ENCODE measurements around the gene TRIM24.

DNA sequence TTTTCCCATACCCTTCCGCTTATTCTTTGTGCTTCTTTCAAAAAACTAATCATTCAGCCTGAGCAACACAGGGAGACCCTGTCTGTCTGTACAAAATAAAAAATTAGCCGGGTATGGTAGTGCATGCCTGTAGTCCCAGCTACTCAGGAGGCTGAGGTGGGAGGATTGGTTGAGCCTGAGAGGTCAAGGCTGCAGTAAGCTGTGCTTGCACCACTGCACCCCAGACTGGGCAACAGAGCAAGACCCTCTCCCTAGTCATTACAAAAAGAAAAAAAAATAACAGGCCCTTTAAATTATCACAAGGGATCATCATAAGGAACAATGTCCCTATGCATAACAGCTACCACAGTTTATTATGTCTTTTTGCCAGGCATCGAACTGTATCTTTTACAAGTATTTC, 119.6 kb downstream of the TRIM24 start:
- TF ChIP-seq, protein P1, sequence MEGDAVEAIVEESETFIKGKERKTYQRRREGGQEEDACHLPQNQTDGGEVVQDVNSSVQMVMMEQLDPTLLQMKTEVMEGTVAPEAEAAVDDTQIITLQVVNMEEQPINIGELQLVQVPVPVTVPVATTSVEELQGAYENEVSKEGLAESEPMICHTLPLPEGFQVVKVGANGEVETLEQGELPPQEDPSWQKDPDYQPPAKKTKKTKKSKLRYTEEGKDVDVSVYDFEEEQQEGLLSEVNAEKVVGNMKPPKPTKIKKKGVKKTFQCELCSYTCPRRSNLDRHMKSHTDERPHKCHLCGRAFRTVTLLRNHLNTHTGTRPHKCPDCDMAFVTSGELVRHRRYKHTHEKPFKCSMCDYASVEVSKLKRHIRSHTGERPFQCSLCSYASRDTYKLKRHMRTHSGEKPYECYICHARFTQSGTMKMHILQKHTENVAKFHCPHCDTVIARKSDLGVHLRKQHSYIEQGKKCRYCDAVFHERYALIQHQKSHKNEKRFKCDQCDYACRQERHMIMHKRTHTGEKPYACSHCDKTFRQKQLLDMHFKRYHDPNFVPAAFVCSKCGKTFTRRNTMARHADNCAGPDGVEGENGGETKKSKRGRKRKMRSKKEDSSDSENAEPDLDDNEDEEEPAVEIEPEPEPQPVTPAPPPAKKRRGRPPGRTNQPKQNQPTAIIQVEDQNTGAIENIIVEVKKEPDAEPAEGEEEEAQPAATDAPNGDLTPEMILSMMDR (IDR thresholded peaks at IDR 0.05), result no peak
- TF ChIP-seq, protein P2, sequence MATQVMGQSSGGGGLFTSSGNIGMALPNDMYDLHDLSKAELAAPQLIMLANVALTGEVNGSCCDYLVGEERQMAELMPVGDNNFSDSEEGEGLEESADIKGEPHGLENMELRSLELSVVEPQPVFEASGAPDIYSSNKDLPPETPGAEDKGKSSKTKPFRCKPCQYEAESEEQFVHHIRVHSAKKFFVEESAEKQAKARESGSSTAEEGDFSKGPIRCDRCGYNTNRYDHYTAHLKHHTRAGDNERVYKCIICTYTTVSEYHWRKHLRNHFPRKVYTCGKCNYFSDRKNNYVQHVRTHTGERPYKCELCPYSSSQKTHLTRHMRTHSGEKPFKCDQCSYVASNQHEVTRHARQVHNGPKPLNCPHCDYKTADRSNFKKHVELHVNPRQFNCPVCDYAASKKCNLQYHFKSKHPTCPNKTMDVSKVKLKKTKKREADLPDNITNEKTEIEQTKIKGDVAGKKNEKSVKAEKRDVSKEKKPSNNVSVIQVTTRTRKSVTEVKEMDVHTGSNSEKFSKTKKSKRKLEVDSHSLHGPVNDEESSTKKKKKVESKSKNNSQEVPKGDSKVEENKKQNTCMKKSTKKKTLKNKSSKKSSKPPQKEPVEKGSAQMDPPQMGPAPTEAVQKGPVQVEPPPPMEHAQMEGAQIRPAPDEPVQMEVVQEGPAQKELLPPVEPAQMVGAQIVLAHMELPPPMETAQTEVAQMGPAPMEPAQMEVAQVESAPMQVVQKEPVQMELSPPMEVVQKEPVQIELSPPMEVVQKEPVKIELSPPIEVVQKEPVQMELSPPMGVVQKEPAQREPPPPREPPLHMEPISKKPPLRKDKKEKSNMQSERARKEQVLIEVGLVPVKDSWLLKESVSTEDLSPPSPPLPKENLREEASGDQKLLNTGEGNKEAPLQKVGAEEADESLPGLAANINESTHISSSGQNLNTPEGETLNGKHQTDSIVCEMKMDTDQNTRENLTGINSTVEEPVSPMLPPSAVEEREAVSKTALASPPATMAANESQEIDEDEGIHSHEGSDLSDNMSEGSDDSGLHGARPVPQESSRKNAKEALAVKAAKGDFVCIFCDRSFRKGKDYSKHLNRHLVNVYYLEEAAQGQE (IDR thresholded peaks at IDR 0.05; ENCODE audit: low read depth, low read length), result no peak
- TF ChIP-seq RAD21 (IDR thresholded peaks at IDR 0.05; ENCODE audit: low read length) (no peak), POLR2AphosphoS5 (IDR thresholded peaks at IDR 0.05; ENCODE audit: low read depth, low read length) (no peak)

Data from SK-N-SH (cell line).